GM18867 (cell line): ENCODE measurements around the gene PCSK5.
"Not testable (repeated sequence)": the region's sequence is repeated elsewhere in the genome, so short reads cannot be mapped to it uniquely, and the experiment has no call there.

Experiments
- ATAC-seq: cut with Tn5 transposase; IDR thresholded peaks from one replicate; pipeline ENCODE4 v1.9.1; 2021; ENCODE audit warnings: mild to moderate bottlenecking, moderate library complexity; ENCODE audit not compliant: unreplicated experiment

Gene PCSK5

GRCh38 chr9:75889577-75889976 is 896 bp upstream of the PCSK5 start:
- ATAC-seq: no peak

GRCh38 chr9:75889977-75890471 is 449 bp upstream of the PCSK5 start:
- peak; percentile 21 for ATAC-seq

GRCh38 chr9:75891277-75891741 is 836 bp downstream of the PCSK5 start:
- ATAC-seq: no peak

- no peak for ATAC-seq
Measured at GRCh38 chr9:75891771-75892215, 1.3 kb downstream of the PCSK5 start.

- ATAC-seq: no peak
Measured at GRCh38 chr9:75892216-75892911, 1.9 kb downstream of the PCSK5 start.

GRCh38 chr9:75893106-75893505 is 2.6 kb downstream of the PCSK5 start:
- no peak for ATAC-seq

- ATAC-seq: no peak
Measured at GRCh38 chr9:75894566-75894965, 4.1 kb downstream of the PCSK5 start.

- no peak for ATAC-seq
Measured at GRCh38 chr9:75895112-75895511, 4.6 kb downstream of the PCSK5 start.

GRCh38 chr9:75896193-75896592 is 5.7 kb downstream of the PCSK5 start:
- no peak for ATAC-seq

- not testable (repeated sequence) for ATAC-seq
Measured at GRCh38 chr9:75900893-75901524, 10.5 kb downstream of the PCSK5 start.

- no peak for ATAC-seq
Measured at GRCh38 chr9:75903785-75904360, 13.4 kb downstream of the PCSK5 start.

GRCh38 chr9:75904364-75904763 is 13.9 kb downstream of the PCSK5 start:
- ATAC-seq: no peak

GRCh38 chr9:75906531-75906930 is 16.1 kb downstream of the PCSK5 start:
- ATAC-seq: no peak

- ATAC-seq: no peak
Measured at GRCh38 chr9:75907329-75907728, 16.9 kb downstream of the PCSK5 start.

- ATAC-seq: no peak
Measured at GRCh38 chr9:75907923-75908322, 17.4 kb downstream of the PCSK5 start.

- ATAC-seq: no peak
Measured at GRCh38 chr9:75909776-75910175, 19.3 kb downstream of the PCSK5 start.

- no peak for ATAC-seq
Measured at GRCh38 chr9:75910731-75911130, 20.3 kb downstream of the PCSK5 start.

- no peak for ATAC-seq
Measured at GRCh38 chr9:75911390-75911789, 20.9 kb downstream of the PCSK5 start.

- ATAC-seq: no peak
Measured at GRCh38 chr9:75912951-75913350, 22.5 kb downstream of the PCSK5 start.

GRCh38 chr9:75914002-75914401 is 23.5 kb downstream of the PCSK5 start:
- no peak for ATAC-seq

- no peak for ATAC-seq
Measured at GRCh38 chr9:75914883-75915452, 24.5 kb downstream of the PCSK5 start.

GRCh38 chr9:75918154-75918553 is 27.7 kb downstream of the PCSK5 start:
- ATAC-seq: no peak
